AG04450 (cell line): ENCODE data around the gene HFM1. TPM values are rescaled to one million over a fixed set of nuclear protein-coding genes. Genes with fewer than 3 reads are reported as not detected.

Source experiments
- CTCF ChIA-PET: fragments of 300-600, 350-600 bp; formaldehyde crosslinking; extraction: SDS; loops from one replicate; lab custom pipeline; 2022; ENCODE audit warnings: antibody characterized with exemption, inconsistent platforms; lab: Charles Lee
- POLR2A ChIA-PET: fragments of 350-600 bp; formaldehyde crosslinking; extraction: SDS; loops from one replicate; lab custom pipeline; 2021; ENCODE audit warnings: antibody characterized with exemption, inconsistent platforms; lab: Yijun Ruan, JAX
- DNase-seq: peaks from one replicate; pipeline ENCODE4 v3.0.0-alpha.2; 2011; ENCODE audit warnings: low read depth, low spot score
- H3K27ac ChIP-seq: one replicate; pipeline ENCODE4 v1.5.1; 2012; ENCODE audit warnings: low read depth, low read length, control low read depth
- H3K27me3 ChIP-seq: one replicate; pipeline ENCODE4 v1.6.0; 2012; ENCODE audit warnings: low read length; ENCODE audit not compliant: control insufficient read depth, insufficient read depth
- H3K4me3 ChIP-seq: 2 replicates; pipeline ENCODE4 v1.5.1; 2011; ENCODE audit warnings: mild to moderate bottlenecking, low read depth, low read length, control low read depth
- H3K9me3 ChIP-seq: 2 replicates; pipeline ENCODE4 v1.5.1; 2012; ENCODE audit warnings: low read length; ENCODE audit not compliant: control insufficient read depth, insufficient read depth
- CTCF ChIP-seq: IDR thresholded peaks from 2 replicates; pipeline ENCODE4 v1.5.1; 2011; ENCODE audit warnings: low read depth, low read length, control low read depth, inconsistent platforms
- polyA plus RNA-seq: library from polyadenylated mRNA; depleted of rRNA; stranded (reverse); fragments of >200 nt; gene quantifications from 2 replicates; pipeline ENCODE4 v1.2.3, GENCODE V29; 2011

The HFM1 gene
- polyA plus RNA-seq, 1 experiment, result 0.04 TPM

GRCh38 chr1:91338501-91338900 is 66.1 kb downstream of the HFM1 start:
- CTCF ChIA-PET, result no interaction called here
- Histone ChIP-seq H3K9me3 (no peaks in the 10 kb centered on the region), H3K27ac (no peak overlapping the region), H3K4me3 (no peak overlapping the region), H3K27me3 (no peaks in the 10 kb centered on the region)
- DNase-seq, result no peak
- no peak for TF ChIP-seq CTCF
- POLR2A ChIA-PET, result no interaction called here

- H3K4me3 ChIP-seq, result no peak overlapping the region
- H3K27ac ChIP-seq, result no peak overlapping the region
- no peak for TF ChIP-seq CTCF
- H3K27me3 ChIP-seq, result no peaks in the 10 kb centered on the region
- no peaks in the 10 kb centered on the region for H3K9me3 ChIP-seq
- ChIA-PET POLR2A (no interaction called here), CTCF (no interaction called here)
- DNase-seq, result no peak
Observed at GRCh38 chr1:91335603-91336002, 69.0 kb downstream of the HFM1 start.

GRCh38 chr1:91334856-91335255 is 69.8 kb downstream of the HFM1 start:
- ChIA-PET CTCF (no interaction called here), POLR2A (no interaction called here)
- Histone ChIP-seq H3K27ac (no peak overlapping the region), H3K4me3 (no peak overlapping the region), H3K27me3 (no peaks in the 10 kb centered on the region), H3K9me3 (no peaks in the 10 kb centered on the region)
- no peak for DNase-seq
- no peak for TF ChIP-seq CTCF

- no peaks in the 10 kb centered on the region for H3K9me3 ChIP-seq
- no peak for DNase-seq
- ChIA-PET POLR2A (no interaction called here), CTCF (no interaction called here)
- H3K27me3 ChIP-seq, result no peaks in the 10 kb centered on the region
- H3K27ac ChIP-seq, result no peak overlapping the region
- no peak overlapping the region for H3K4me3 ChIP-seq
- TF ChIP-seq CTCF, result no peak
Observed at GRCh38 chr1:91325456-91325855, 79.2 kb downstream of the HFM1 start.

GRCh38 chr1:91314643-91315042 is 90.0 kb downstream of the HFM1 start:
- ChIA-PET CTCF (no interaction called here), POLR2A (no interaction called here)
- Histone ChIP-seq H3K4me3 (no peak overlapping the region), H3K27ac (no peak overlapping the region), H3K27me3 (no peaks in the 10 kb centered on the region), H3K9me3 (no peaks in the 10 kb centered on the region)
- DNase-seq, result no peak
- no peak for TF ChIP-seq CTCF
